Measurements from ENCODE around the gene ADA. TPM values are rescaled to one million over a fixed set of nuclear protein-coding genes. Genes with fewer than 3 reads are reported as not detected.

The ADA gene
- polyA plus RNA-seq, 1 donor = 6.0 TPM

- DNase-seq = peak; percentile 40
Observed at GRCh38 chr20:44643596-44644229, 7.8 kb downstream of the ADA start.

DNA sequence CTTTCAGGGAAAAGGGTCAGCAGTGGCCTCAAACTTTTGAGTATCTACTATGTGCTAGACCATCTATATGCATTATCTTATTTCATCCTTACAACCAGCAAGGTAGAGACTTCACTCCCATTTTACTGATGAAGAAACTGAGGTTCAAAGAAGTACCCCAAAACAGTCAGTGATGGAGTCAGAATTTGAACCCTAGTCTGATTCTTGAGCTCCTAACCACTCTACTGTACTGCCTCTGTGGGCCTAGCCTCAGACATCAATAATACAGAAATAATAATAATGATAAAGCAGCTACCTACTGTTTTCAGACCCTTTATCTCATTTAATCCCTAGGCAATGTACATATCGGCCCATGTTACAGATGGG lies 8.4 kb downstream of the ADA start:
- DNase-seq = no peak

GRCh38 chr20:44642203-44643153 lies 9.0 kb downstream of the ADA start:
- DNase-seq = peak; percentile 71

GRCh38 chr20:44641325-44641724 lies 10.2 kb downstream of the ADA start:
- no peak for DNase-seq

DNA sequence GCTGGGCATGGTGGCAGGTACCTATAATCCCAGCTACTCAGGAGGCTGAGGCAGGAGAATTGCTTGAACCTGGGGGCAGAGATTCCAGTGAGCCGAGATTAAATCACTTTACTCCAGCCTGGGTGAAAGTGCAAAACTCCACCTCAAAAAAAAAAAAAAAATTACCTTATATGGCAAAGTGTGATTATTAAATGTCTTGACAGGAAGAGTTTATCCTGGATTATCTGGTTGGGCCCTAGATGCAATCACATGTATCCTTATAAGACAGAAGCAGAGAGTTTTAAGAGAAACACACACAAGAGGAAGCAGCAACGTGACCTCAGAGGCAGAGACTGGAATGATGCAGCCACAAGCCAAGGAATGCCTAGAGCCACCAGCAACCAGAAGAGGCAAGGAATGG lies 11.0 kb downstream of the ADA start:
- no peak for DNase-seq

- peak; percentile 64 for DNase-seq
Observed at GRCh38 chr20:44637522-44638372, 13.8 kb downstream of the ADA start.

GRCh38 chr20:44637042-44637441 lies 14.5 kb downstream of the ADA start:
- no peak for DNase-seq

DNA sequence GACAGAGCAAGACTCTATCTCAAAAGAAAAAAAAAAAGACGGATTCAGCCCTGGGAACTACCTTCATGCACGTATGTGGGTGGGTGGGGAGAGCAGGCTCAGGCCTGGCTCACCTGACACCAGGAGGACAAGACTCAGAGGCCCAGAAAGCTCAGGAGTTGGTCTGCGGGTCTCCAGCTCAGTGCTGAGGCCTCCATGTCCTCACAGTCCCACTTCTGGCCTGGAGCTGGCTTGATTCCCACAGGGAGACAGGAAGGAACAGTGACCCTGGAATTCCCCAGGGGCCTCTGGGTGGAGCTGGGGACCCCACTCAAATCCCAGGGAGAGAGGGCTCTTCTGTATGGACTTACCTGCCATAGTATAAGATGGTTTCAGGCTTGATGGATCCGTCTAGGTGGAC lies 15.6 kb downstream of the ADA start:
- no peak for DNase-seq

- DNase-seq = no peak
Observed at GRCh38 chr20:44633872-44634600, 17.5 kb downstream of the ADA start.

DNA sequence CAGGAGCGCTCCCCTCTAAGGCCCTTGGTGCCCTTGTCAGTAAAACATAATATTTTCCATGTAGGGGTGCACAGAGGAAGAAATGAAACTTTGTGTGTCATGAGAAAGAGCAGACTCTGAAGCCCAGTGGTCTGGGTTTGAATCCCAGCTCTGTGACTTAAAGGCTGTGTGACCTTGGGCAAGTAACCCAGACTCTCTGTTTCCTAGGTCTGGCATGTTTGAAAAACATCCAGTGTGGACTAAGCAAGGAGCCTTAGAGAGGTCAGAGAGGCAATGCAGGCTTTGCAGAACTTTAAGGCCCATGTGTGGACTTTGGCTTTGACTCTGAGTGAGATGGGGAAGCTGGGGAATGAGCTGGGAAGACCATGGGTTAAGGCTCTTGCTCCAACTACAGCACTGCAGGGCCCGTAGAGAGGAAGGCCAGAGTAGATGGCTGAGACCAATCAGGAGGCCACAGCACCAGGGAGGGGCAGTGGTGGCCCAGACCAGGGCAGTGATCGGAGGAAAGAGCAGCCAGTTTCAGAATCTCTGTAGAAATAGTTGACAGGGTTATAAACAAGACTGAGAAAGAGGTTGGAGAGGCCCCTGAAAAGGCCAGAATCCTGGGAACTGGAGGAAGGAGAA lies 18.2 kb downstream of the ADA start:
- no peak for DNase-seq

DNA sequence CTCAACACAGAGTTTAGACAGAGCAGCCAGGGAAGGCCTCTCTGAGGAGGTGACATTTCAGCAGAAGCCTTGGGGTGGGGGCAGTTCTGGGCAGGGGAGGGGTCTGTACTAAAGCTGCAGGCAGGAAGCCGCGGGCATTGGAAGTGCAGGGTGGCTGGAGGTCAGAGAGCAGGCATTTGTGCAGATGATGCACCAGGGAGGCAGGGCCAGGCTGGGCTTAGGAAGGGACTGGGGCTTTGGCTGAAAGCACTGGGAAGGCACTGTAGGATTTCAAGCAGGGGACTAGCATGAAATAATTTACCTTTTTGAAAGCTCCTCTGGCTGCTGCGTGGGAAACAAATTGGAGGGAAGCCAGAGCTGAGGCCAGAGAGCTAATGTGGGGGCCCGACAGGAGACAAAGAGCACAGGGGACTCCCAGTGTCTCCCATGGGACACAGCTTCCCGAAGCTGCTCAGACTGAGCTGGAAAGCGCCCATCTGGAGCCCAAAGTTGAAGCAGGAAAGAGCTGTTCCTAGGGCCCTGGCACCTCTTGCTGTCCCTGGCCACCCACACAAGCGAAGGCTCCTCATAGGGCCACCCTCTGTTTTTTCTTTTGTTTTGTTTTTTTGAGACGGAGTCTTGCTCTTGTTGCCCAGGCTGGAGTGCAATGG lies 19.3 kb downstream of the ADA start:
- no peak for DNase-seq

- DNase-seq = no peak
Observed at GRCh38 chr20:44630297-44630696, 21.2 kb downstream of the ADA start.

GRCh38 chr20:44629542-44629941 lies 22.0 kb downstream of the ADA start:
- no peak for DNase-seq

DNA sequence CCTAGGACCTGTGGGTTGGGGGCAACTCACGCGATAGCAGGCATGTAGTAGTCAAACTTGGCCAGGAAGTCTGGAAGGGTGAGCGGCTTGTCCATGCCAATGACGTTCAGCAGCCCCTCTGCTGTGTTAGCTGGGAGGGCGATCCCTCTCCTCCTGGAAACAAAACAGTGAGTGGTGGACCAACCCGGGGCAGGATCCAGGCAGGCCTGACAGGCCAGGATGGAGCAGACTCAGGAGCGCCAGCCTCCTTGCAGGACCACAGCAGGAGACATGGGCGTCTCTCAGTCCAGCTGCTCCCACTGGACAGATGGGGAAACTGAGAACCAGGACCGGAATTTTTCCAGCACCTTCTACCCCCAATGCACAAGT lies 22.5 kb downstream of the ADA start:
- DNase-seq = no peak

GRCh38 chr20:44627364-44628010 lies 24.0 kb downstream of the ADA start:
- no peak for DNase-seq

DNA sequence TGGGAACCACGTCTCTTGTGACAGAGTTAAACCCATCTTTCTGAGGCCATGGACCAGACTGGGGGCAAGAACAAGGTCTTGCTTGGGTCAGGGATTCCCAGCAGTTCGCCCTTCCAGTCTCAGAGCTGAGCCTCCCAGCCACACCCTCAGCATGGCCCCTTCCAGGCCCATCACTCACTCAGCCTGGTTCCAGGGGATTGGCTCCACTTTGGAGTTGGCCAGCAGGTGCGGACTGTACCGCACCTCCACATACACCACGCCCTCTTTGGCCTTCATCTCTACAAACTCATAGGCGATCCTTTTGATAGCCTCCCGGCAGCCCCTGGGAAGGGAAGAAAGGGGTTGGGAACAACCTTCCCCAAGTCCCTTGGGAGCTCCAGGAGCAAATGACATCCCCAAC lies 25.2 kb downstream of the ADA start:
- no peak for DNase-seq

DNA sequence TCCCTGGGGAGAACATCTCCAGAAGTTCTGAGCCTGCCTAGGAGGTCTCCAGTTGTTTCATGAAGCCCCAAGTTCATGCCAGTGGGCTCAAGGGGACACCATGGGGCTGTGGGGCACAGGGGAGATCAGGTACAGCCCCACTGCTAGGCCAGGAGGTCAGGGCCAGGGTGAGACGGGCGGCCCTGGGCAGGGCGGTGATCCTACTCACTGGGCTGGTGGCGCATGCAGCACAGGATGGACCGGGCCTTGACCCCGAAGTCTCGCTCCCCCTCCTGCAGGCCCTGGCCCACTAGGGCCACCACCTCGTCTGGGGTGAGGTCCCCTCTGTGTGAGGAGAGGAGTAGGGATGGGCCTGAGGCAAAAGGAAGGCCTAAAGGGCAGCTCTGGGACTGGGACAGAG lies 26.1 kb downstream of the ADA start:
- no peak for DNase-seq

DNA sequence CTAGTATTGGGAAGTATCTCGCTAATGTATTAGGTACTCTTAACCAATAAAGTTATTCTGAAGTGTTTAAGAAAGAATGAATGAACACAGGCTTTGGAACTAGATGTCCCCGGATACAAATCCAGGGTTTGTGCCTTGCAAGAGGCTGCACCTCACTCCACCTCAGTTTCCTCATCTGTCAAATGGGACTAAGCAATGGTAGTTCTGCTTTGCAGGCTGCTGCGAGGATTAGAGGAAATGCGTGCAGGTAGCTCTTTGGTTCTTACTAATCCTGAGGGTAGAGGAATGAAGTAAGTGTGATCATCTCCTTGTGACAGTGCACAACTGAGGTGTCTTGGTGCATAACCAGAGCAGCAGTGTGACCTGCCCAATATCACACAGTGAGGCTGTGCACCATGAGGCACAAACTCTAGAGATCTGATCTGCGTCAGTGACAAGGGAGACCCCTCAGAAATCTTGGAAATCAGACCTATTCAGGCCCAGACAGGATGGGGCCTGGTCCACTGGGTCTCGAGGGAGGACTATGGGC lies 26.7 kb downstream of the ADA start:
- no peak for DNase-seq

DNA sequence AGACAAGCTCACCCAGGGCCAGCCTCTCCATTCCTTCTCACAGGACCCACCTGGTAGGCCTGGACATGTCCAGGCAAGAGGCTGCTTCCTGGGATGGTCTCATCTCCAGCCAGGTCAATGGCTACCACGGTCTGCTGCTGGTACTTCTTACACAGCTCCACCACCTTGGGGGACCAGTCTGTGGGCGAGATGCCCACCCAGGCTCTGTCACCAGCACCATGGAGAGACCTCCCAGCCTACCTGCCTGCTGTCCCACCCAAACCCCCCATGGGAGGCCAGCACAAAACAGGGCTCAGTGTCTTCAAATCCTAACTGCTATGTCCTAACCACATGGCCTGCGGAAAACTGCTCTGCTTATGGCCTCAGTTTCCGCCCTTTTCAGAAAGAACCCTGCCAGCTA lies 27.3 kb downstream of the ADA start:
- no peak for DNase-seq

- no peak for DNase-seq
Observed at GRCh38 chr20:44622501-44623270, 28.8 kb downstream of the ADA start.
